IPS DF 6.9 (cell line): ENCODE measurements around the gene PCDHGA12.
A peak's percentile ranks its signal among the peaks of the same experiment; 100 is the strongest.
"Not testable (repeated sequence)": the region's sequence is repeated elsewhere in the genome, so short reads cannot be mapped to it uniquely, and the experiment has no call there.

Experiments
- DNase-seq: peaks from one replicate; pipeline ENCODE4 v3.0.0-alpha.2; 2013; ENCODE audit warnings: low read depth, low spot score
- H3K27ac ChIP-seq: one replicate; pipeline ENCODE4 v1.5.1; 2013; ENCODE audit warnings: low read length, control low read depth
- H3K27me3 ChIP-seq: 2 replicates; pipeline ENCODE4 v1.6.1; 2013; ENCODE audit warnings: mild to moderate bottlenecking, low read length; ENCODE audit not compliant: control insufficient read depth, insufficient read depth
- H3K36me3 ChIP-seq: 2 replicates; pipeline ENCODE4 v1.6.1; 2013; ENCODE audit warnings: low read length; ENCODE audit not compliant: control insufficient read depth, insufficient read depth
- H3K4me1 ChIP-seq: 2 replicates; pipeline ENCODE4 v1.6.1; 2013; ENCODE audit warnings: low read length; ENCODE audit not compliant: control insufficient read depth, insufficient read depth
- H3K4me3 ChIP-seq: 2 replicates; pipeline ENCODE4 v1.5.1; 2013; ENCODE audit warnings: mild to moderate bottlenecking, low read length
- H3K9me3 ChIP-seq: 2 replicates; pipeline ENCODE4 v1.6.1; 2013; ENCODE audit warnings: low read length, inconsistent platforms; ENCODE audit not compliant: control insufficient read depth, insufficient read depth
- WGBS: extraction: QIAGEN DNeasy Blood & Tissue Kit; methylation state at CpG from one replicate; pipeline ENCODE4 v1.1.7; 2013; ENCODE audit warnings: mixed read lengths, missing lambda C conversion rate; ENCODE audit not compliant: insufficient read length, insufficient coverage; 5-methylcytosine and 5-hydroxymethylcytosine counted together

PCDHGA12 gene

GRCh38 chr5:141430332-141431113 lies at the start of gene PCDHGA12:
TSS of gene PCDHGA12 (plus strand) at chr5:141430507. CDS start at chr5:141430760, 253 bp downstream.
- Histone ChIP-seq H3K9me3 (no peaks in the 10 kb centered on the region), H3K36me3 (0 out of 2 replicates have a peak, but pooled peaks cover 3% of the 10 kb centered on the region), H3K27me3 (no peaks in the 10 kb centered on the region), H3K4me1 (no peaks in the 10 kb centered on the region), H3K4me3 (no peak within 1 kb of the TSS), H3K27ac (no peak within 1 kb of the TSS)
- WGBS = no CpG with 5 or more reads among the region's 33 CpGs
- DNase-seq = no peak

GRCh38 chr5:141382469-141383294 lies 47.6 kb upstream of the PCDHGA12 start, which contains the start of gene PCDHGA7:
TSS of gene PCDHGA7 (plus strand) at chr5:141382742. CDS start at chr5:141382900, 158 bp downstream.
- no peak for DNase-seq
- no CpG with 5 or more reads among the region's 37 CpGs for WGBS
- H3K27me3 ChIP-seq = no peaks in the 10 kb centered on the region
- no peak within 1 kb of the TSS for H3K27ac ChIP-seq
- H3K4me3 ChIP-seq = no peak within 1 kb of the TSS
- H3K36me3 ChIP-seq = no peaks in the 10 kb centered on the region
- H3K4me1 ChIP-seq = no peaks in the 10 kb centered on the region
- H3K9me3 ChIP-seq = no peaks in the 10 kb centered on the region; the same call in 1 of the 2 replicates

- Histone ChIP-seq H3K9me3 (peaks cover under 1% of the 10 kb centered on the region), H3K36me3 (no peaks in the 10 kb centered on the region), H3K27ac (no peak overlapping the region), H3K27me3 (peaks cover 3% of the 10 kb centered on the region; the same call in 1 of the 2 replicates), H3K4me1 (peaks cover under 1% of the 10 kb centered on the region; the same call in 1 of the 2 replicates), H3K4me3 (no peak overlapping the region)
- no CpG with 5 or more reads among the region's 21 CpGs for WGBS
- DNase-seq = no peak
Measured at GRCh38 chr5:141383345-141383744, 47.0 kb upstream of the PCDHGA12 start.

- Histone ChIP-seq H3K27me3 (peaks cover 3% of the 10 kb centered on the region; the same call in 1 of the 2 replicates), H3K4me3 (no peak overlapping the region), H3K4me1 (peaks cover 1% of the 10 kb centered on the region; the same call in 1 of the 2 replicates), H3K27ac (no peak overlapping the region), H3K36me3 (no peaks in the 10 kb centered on the region), H3K9me3 (peaks cover 2% of the 10 kb centered on the region)
- no peak for DNase-seq
- no CpG with 5 or more reads among the region's 43 CpGs for WGBS
Measured at GRCh38 chr5:141384471-141385267, 45.6 kb upstream of the PCDHGA12 start.

- H3K4me1 ChIP-seq, DNase-seq, H3K27ac ChIP-seq, H3K9me3 ChIP-seq, H3K27me3 ChIP-seq, H3K36me3 ChIP-seq: not testable (repeated sequence)
- no CpG with 5 or more reads among the region's 40 CpGs for WGBS
- H3K4me3 ChIP-seq = peak within 1 kb of the TSS; percentile 66; the same call in 1 of the 2 replicates
Measured at GRCh38 chr5:141387557-141388311, 42.6 kb upstream of the PCDHGA12 start, which contains the start of gene PCDHGB4. TSS of gene PCDHGB4 (plus strand) at chr5:141387698. CDS start at chr5:141387885, 187 bp downstream.

- no peak overlapping the region for H3K27ac ChIP-seq
- peaks cover 6% of the 10 kb centered on the region for H3K36me3 ChIP-seq
- no peak overlapping the region for H3K4me3 ChIP-seq
- no CpG with 5 or more reads among the region's 10 CpGs for WGBS
- DNase-seq = no peak
- peaks cover 3% of the 10 kb centered on the region; the same call in 1 of the 2 replicates for H3K27me3 ChIP-seq
- peaks cover 3% of the 10 kb centered on the region for H3K9me3 ChIP-seq
- peaks cover 1% of the 10 kb centered on the region; the same call in 1 of the 2 replicates for H3K4me1 ChIP-seq
Measured at GRCh38 chr5:141388661-141389060, 41.6 kb upstream of the PCDHGA12 start.

- Histone ChIP-seq H3K36me3 (peaks cover 6% of the 10 kb centered on the region), H3K4me1 (peaks cover 1% of the 10 kb centered on the region; the same call in 1 of the 2 replicates), H3K27ac (no peak overlapping the region), H3K4me3 (no peak overlapping the region), H3K27me3 (peaks cover 3% of the 10 kb centered on the region; the same call in 1 of the 2 replicates), H3K9me3 (peaks cover 3% of the 10 kb centered on the region)
- no CpG with 5 or more reads among the region's 77 CpGs for WGBS
- DNase-seq = no peak
Measured at GRCh38 chr5:141389153-141390042, 40.9 kb upstream of the PCDHGA12 start.

- DNase-seq = no peak
- Histone ChIP-seq H3K27me3 (peaks cover 3% of the 10 kb centered on the region; the same call in 1 of the 2 replicates), H3K4me3 (no peak within 1 kb of the TSS), H3K4me1 (peaks cover 1% of the 10 kb centered on the region; the same call in 1 of the 2 replicates), H3K9me3 (peaks cover 3% of the 10 kb centered on the region), H3K27ac (no peak within 1 kb of the TSS), H3K36me3 (peaks cover 6% of the 10 kb centered on the region)
- WGBS = no CpG with 5 or more reads among the region's 38 CpGs
Measured at GRCh38 chr5:141392429-141393198, 37.7 kb upstream of the PCDHGA12 start, which contains the start of gene PCDHGA8. TSS of gene PCDHGA8 (plus strand) at chr5:141392633. CDS start at chr5:141392814, 181 bp downstream.
